GM19043 (cell line): Measurements from ENCODE around the gene CUEDC1.

Experiments
- ATAC-seq: cut with Tn5 transposase; IDR thresholded peaks from one replicate; pipeline ENCODE4 v1.9.1; 2021; ENCODE audit warnings: low read depth; ENCODE audit not compliant: unreplicated experiment

The CUEDC1 gene

GRCh38 chr17:57900991-57901743 lies 54.0 kb downstream of the CUEDC1 start:
- no peak for ATAC-seq

- no peak for ATAC-seq
These were observed 55.4 kb downstream of the CUEDC1 start for GRCh38 chr17:57899822-57900221.

GRCh38 chr17:57899391-57899790 lies 55.8 kb downstream of the CUEDC1 start:
- no peak for ATAC-seq

GRCh38 chr17:57898487-57899311 lies 56.5 kb downstream of the CUEDC1 start:
- ATAC-seq: no peak

- ATAC-seq: no peak
These were observed 59.7 kb downstream of the CUEDC1 start for GRCh38 chr17:57895382-57896060.

- no peak for ATAC-seq
These were observed 60.4 kb downstream of the CUEDC1 start for GRCh38 chr17:57894848-57895247.

- ATAC-seq: no peak
These were observed 62.2 kb downstream of the CUEDC1 start for GRCh38 chr17:57892820-57893595.

GRCh38 chr17:57892146-57892819 lies 62.9 kb downstream of the CUEDC1 start:
- no peak for ATAC-seq

GRCh38 chr17:57890857-57891232 lies 64.4 kb downstream of the CUEDC1 start:
- ATAC-seq: no peak

- no peak for ATAC-seq
These were observed 65.0 kb downstream of the CUEDC1 start for GRCh38 chr17:57889892-57890856.

- ATAC-seq: no peak
These were observed 66.0 kb downstream of the CUEDC1 start for GRCh38 chr17:57889252-57889651.

- no peak for ATAC-seq
These were observed 66.6 kb downstream of the CUEDC1 start for GRCh38 chr17:57888311-57889216.

GRCh38 chr17:57887161-57887560 lies 68.1 kb downstream of the CUEDC1 start:
- ATAC-seq: no peak

GRCh38 chr17:57886020-57886419 lies 69.2 kb downstream of the CUEDC1 start:
- ATAC-seq: no peak

GRCh38 chr17:57885148-57885915 lies 69.9 kb downstream of the CUEDC1 start:
- ATAC-seq: no peak

- no peak for ATAC-seq
These were observed 73.3 kb downstream of the CUEDC1 start for GRCh38 chr17:57881783-57882351.

GRCh38 chr17:57881143-57881542 lies 74.1 kb downstream of the CUEDC1 start:
- ATAC-seq: no peak
